ENCODE measurements around the gene ABCC1. TPM values are rescaled to one million over a fixed set of nuclear protein-coding genes. Genes with fewer than 3 reads are reported as not detected.

Gene ABCC1
- 16.1 and 29.0 TPM in 2 replicates for total RNA-seq (2014; rRNA removed)
- percentile 68 among the genes with signal in this experiment for Bru-seq, nascent RNA
- BruChase-seq, experiment 1, labeled RNA remaining after a 6-hour chase: percentile 70 among the genes with signal in this experiment
- BruChase-seq, experiment 2, labeled RNA remaining after a 2-hour chase: percentile 64 among the genes with signal in this experiment
- long read RNA-seq, full-length matches to known transcripts: 2 of 57 reads
- long read RNA-seq, partial matches to known transcripts: 41 of 57 reads
- long read RNA-seq, other reads (novel, unspliced or antisense): 14 of 57 reads

DNA sequence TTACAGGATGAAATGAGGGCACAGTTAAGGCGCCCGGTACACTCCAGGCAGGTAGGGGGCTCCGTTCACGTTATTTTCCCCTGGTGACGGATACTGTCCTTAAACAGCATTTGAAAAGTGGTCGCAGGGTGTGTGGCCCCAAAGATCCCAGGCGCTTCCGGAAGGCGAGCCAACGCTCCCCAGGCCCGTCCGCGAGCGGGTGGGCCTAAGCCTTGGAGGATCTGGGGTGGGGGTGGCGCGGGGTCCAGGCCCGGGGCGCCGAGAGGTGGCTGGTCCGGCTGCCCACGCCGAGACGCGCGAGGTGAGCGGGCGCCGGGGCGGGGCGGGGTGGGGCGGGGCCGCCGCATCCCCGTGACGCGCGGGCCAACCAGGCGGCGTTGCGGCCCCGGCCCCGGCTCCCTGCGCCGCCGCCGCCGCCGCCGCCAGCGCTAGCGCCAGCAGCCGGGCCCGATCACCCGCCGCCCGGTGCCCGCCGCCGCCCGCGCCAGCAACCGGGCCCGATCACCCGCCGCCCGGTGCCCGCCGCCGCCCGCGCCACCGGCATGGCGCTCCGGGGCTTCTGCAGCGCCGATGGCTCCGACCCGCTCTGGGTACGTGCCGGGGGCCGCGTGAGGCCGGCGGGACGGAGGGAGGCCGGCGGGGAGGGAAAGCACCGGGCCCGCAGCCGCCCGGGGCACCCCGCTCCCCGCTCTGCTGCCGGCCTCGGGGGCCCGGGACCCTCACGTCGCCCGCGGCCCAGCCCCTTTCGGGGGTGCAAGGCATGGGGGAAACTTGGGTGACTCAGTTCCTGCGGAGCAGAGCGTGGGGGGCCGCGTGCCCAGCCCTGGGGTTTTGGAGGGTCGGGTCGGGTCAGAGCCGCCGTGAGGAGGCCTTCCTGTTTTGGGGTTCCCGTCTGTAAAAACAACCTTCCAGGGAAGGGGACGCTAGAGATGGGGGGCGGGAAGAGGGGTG is at the start of gene ABCC1:
Gene ABCC1, plus strand, starts transcription at position 407 of the 951 bp plus-strand sequence. Its CDS starts 136 bp downstream, at position 543.
- Histone ChIP-seq H3K27ac (ENCODE audit: low read length) (peak within 1 kb of the TSS; percentile 40), H3K4me2 (ENCODE audit: low read length) (peak within 1 kb of the TSS; percentile 94), H3K9me3 (ENCODE audit: low read length) (no peaks in the 10 kb centered on the region), H3K4me1 (ENCODE audit: insufficient read depth, low read length) (peaks cover 22% of the 10 kb centered on the region), H3K27me3 (ENCODE audit: low read length) (no peaks in the 10 kb centered on the region), H3K36me3 (ENCODE audit: low read depth, low read length) (no peaks in the 10 kb centered on the region), H4K20me1 (ENCODE audit: low read length) (0 out of 2 replicates have a peak, but pooled peaks cover under 1% of the 10 kb centered on the region), H3F3A (ENCODE audit: low read length, unreplicated experiment) (no peaks in the 10 kb centered on the region), H3K9ac (ENCODE audit: low read length) (peak within 1 kb of the TSS; percentile 85), H3K79me2 (ENCODE audit: low read length) (peaks cover 49% of the 10 kb centered on the region), H2AFZ (ENCODE audit: low read length) (peak within 1 kb of the TSS; percentile 89), H3K9me2 (replicated peaks; ENCODE audit: low read length) (no peaks in the 10 kb centered on the region), H3K4me3 (ENCODE audit: low read length) (peak within 1 kb of the TSS; percentile 88)
- ChIA-PET POLR2A (ENCODE audit: unreplicated experiment) (no interaction called here), CTCF (no interaction called here)
- ATAC-seq (peak; percentile 57), DNase-seq (peak; percentile 49)
- intact Hi-C loops (cut with micrococcal nuclease): loop anchor here (5.0 kb wide), 1 partner anchor 68 kb away; no protein-coding TSS in a partner anchor
- no TSS peak for BruUV-seq (replicated peaks)
- no peak for TF ChIP-seq EZH2 (IDR thresholded peaks at IDR 0.05; ENCODE audit: low read length, unreplicated experiment)
- no peak for TF ChIP-seq EZH2phosphoT487 (IDR thresholded peaks at IDR 0.05; ENCODE audit: borderline replicate concordance, low read length)
- TF ChIP-seq, protein P1, sequence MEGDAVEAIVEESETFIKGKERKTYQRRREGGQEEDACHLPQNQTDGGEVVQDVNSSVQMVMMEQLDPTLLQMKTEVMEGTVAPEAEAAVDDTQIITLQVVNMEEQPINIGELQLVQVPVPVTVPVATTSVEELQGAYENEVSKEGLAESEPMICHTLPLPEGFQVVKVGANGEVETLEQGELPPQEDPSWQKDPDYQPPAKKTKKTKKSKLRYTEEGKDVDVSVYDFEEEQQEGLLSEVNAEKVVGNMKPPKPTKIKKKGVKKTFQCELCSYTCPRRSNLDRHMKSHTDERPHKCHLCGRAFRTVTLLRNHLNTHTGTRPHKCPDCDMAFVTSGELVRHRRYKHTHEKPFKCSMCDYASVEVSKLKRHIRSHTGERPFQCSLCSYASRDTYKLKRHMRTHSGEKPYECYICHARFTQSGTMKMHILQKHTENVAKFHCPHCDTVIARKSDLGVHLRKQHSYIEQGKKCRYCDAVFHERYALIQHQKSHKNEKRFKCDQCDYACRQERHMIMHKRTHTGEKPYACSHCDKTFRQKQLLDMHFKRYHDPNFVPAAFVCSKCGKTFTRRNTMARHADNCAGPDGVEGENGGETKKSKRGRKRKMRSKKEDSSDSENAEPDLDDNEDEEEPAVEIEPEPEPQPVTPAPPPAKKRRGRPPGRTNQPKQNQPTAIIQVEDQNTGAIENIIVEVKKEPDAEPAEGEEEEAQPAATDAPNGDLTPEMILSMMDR (conservative IDR thresholded peaks at IDR 0.05; ENCODE audit: low read depth, low read length): 0 out of 2 replicates have a peak, but pooled peaks have one; percentile 21

- Histone ChIP-seq H3K9ac (ENCODE audit: low read length) (no peak overlapping the region), H3K4me2 (ENCODE audit: low read length) (no peak overlapping the region), H3K36me3 (ENCODE audit: low read depth, low read length) (no peaks in the 10 kb centered on the region), H3K9me2 (replicated peaks; ENCODE audit: low read length) (no peaks in the 10 kb centered on the region), H2AFZ (ENCODE audit: low read length) (no peak overlapping the region), H3K9me3 (ENCODE audit: low read length) (no peaks in the 10 kb centered on the region), H3K4me1 (ENCODE audit: insufficient read depth, low read length) (peaks cover 37% of the 10 kb centered on the region), H3K27ac (ENCODE audit: low read length) (peak overlapping the region; percentile 66), H3K27me3 (ENCODE audit: low read length) (no peaks in the 10 kb centered on the region), H3F3A (ENCODE audit: low read length, unreplicated experiment) (no peaks in the 10 kb centered on the region), H3K4me3 (ENCODE audit: low read length) (no peak overlapping the region), H3K79me2 (ENCODE audit: low read length) (no peaks in the 10 kb centered on the region), H4K20me1 (ENCODE audit: low read length) (no peaks in the 10 kb centered on the region)
- ChIA-PET POLR2A (ENCODE audit: unreplicated experiment) (interaction anchor here (1.0 kb wide), 1 partner anchor 12 kb away, joined by 3 read pairs; the partner anchor contains the start of gene CEP20), CTCF (no interaction called here)
- intact Hi-C loops (cut with micrococcal nuclease): no loop called here
- no peak for DNase-seq
- no peak for ATAC-seq
- no TSS peak for BruUV-seq (replicated peaks)
- TF ChIP-seq, protein P1 (conservative IDR thresholded peaks at IDR 0.05; ENCODE audit: low read depth, low read length): no peak
- TF ChIP-seq EZH2phosphoT487 (IDR thresholded peaks at IDR 0.05; ENCODE audit: borderline replicate concordance, low read length) (no peak), EZH2 (IDR thresholded peaks at IDR 0.05; ENCODE audit: low read length, unreplicated experiment) (no peak)
These were observed 49.1 kb upstream of the ABCC1 start for GRCh38 chr16:15900357-15900756.

Data from PC-3 (cell line).